T47D (cell line): ENCODE data around the gene TMED7.

Experiments used
- DNase-seq, 2 experiments: peaks; one replicate each; pipeline versions ENCODE4 v3.0.0 to v3.0.0-alpha.2; 2011 to 2012; ENCODE audit warnings: low read depth in 1 of 2, low spot score in 1 of 2
- JUND ChIP-seq: IDR thresholded peaks from 2 replicates; pipeline ENCODE4 v1.6.1; 2012; ENCODE audit warnings: low read depth
- in situ Hi-C: cut with HindIII; loops from 2 replicates; pipeline ENCODE4 v1.10.0; 2016; ENCODE audit warnings: low sequenced_read_pairs, low pct_unique_long_range_greater_than_20kb

The TMED7 gene

GRCh38 chr5:115571441-115571878 is 54.4 kb downstream of the TMED7 start:
- no peak for DNase-seq
- no peak for TF ChIP-seq JUND
- in situ Hi-C loops = no loop called here

DNA sequence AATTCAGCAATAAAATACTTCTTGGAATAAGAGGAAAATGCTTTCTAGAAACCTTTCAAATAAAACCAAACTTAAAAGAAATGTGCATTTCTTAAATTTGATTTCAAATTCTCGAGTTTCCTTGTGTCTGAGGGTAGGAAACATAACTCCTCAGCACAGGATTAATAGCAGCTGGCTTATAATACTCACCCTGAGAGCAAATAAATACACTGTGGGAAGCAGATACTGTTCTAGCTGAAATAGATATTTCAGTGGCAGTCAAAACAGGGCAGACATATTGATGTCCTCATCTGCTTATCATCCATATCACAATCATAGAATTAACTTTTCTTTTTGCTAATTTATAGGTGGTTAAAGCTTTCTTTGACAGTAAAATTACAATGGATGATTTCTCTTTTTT is 57.2 kb downstream of the TMED7 start:
- in situ Hi-C loops = no loop called here
- DNase-seq = no peak
- TF ChIP-seq JUND = no peak

DNA sequence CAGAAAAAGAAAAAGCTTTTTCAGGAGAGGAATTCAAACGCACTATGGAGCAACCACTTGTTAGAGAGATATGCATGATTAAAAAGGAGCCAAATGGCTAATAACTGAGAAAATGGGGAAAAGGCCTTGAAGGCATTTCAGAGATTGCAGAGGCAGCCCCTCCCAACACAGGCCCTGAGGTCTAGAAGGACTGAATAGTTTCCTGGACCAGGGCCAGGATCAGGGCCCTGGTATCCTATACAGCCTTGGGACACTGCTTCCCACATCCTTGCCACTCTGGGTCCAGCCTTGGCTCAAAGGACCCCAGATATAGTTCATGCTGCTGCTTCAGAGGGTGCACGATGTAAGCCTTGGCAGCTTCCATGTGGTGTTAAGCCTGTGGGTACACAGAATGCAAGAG is 60.6 kb downstream of the TMED7 start:
- no peak for DNase-seq
- TF ChIP-seq JUND = no peak
- in situ Hi-C loops = no loop called here
